ENCODE results near the gene WWC2. TPM values are rescaled to one million over a fixed set of nuclear protein-coding genes. Genes with fewer than 3 reads are reported as not detected.

WWC2 gene
- total RNA-seq, 1 donor from 2014 or later, result 39.6 TPM

GRCh38 chr4:183314806-183315205, 215.7 kb downstream of the WWC2 start:
- Mint-ChIP-seq H3K27me3 (ENCODE audit: insufficient read depth, low read depth) (peaks cover 5% of the 10 kb centered on the region), H3K36me3 (peaks cover 20% of the 10 kb centered on the region), H3K4me3 (no peak overlapping the region), H3K9me3 (no peaks in the 10 kb centered on the region), H3K4me1 (no peaks in the 10 kb centered on the region), H3K27ac (no peak overlapping the region)
- Histone ChIP-seq H3K4me2 (no peak overlapping the region), H3K4me1 (no peaks in the 10 kb centered on the region), H3K9ac (no peak overlapping the region), H3F3A (ENCODE audit: low read depth) (no peaks in the 10 kb centered on the region), H3K4me3 (no peak overlapping the region), H2AFZ (replicated peaks) (no peak overlapping the region), H3K27me3 (no peaks in the 10 kb centered on the region), H4K20me1 (ENCODE audit: low read depth) (no peaks in the 10 kb centered on the region), H3K79me2 (ENCODE audit: low read depth) (no peaks in the 10 kb centered on the region), H3K27ac (no peak overlapping the region), H3K36me3 (no peaks in the 10 kb centered on the region), H3K9me3 (ENCODE audit: low read depth) (no peaks in the 10 kb centered on the region)
- TF ChIP-seq EZH2phosphoT487 (IDR thresholded peaks at IDR 0.05) (no peak), EZH2 (IDR thresholded peaks at IDR 0.05) (no peak), CTCF (IDR thresholded peaks at IDR 0.05) (no peak)
- no peak for DNase-seq (ENCODE audit: low spot score)

- H3K27me3 ChIP-seq, result no peaks in the 10 kb centered on the region
- Mint-ChIP-seq H3K4me3 (no peak overlapping the region), H3K36me3 (peaks cover 11% of the 10 kb centered on the region), H3K27me3 (ENCODE audit: insufficient read depth, low read depth) (no peaks in the 10 kb centered on the region), H3K4me1 (no peaks in the 10 kb centered on the region), H3K9me3 (no peaks in the 10 kb centered on the region), H3K27ac (no peak overlapping the region)
- no peaks in the 10 kb centered on the region for H3K36me3 ChIP-seq
- no peaks in the 10 kb centered on the region for H3K9me3 ChIP-seq (ENCODE audit: low read depth)
- DNase-seq (ENCODE audit: low spot score), result no peak
- H3K4me1 ChIP-seq, result peaks cover 14% of the 10 kb centered on the region
- no peak overlapping the region for H2AFZ ChIP-seq (replicated peaks)
- peaks cover 9% of the 10 kb centered on the region for H3F3A ChIP-seq (ENCODE audit: low read depth)
- no peaks in the 10 kb centered on the region for H4K20me1 ChIP-seq (ENCODE audit: low read depth)
- no peak overlapping the region for H3K4me3 ChIP-seq
- H3K4me2 ChIP-seq, result no peak overlapping the region
- no peaks in the 10 kb centered on the region for H3K79me2 ChIP-seq (ENCODE audit: low read depth)
- H3K9ac ChIP-seq, result no peak overlapping the region
- TF ChIP-seq EZH2phosphoT487 (IDR thresholded peaks at IDR 0.05) (no peak), EZH2 (IDR thresholded peaks at IDR 0.05) (no peak), CTCF (IDR thresholded peaks at IDR 0.05) (no peak)
- no peak overlapping the region for H3K27ac ChIP-seq
Measured at GRCh38 chr4:183318656-183319055, 219.6 kb downstream of the WWC2 start.

- Histone ChIP-seq H3K4me1 (peaks cover 14% of the 10 kb centered on the region), H3K9ac (no peak within 1 kb of the TSS), H3K9me3 (ENCODE audit: low read depth) (no peaks in the 10 kb centered on the region), H4K20me1 (ENCODE audit: low read depth) (no peaks in the 10 kb centered on the region), H3K27ac (no peak within 1 kb of the TSS), H3F3A (ENCODE audit: low read depth) (peaks cover 9% of the 10 kb centered on the region), H3K27me3 (no peaks in the 10 kb centered on the region), H2AFZ (replicated peaks) (no peak within 1 kb of the TSS), H3K4me2 (no peak within 1 kb of the TSS), H3K36me3 (no peaks in the 10 kb centered on the region), H3K4me3 (no peak within 1 kb of the TSS), H3K79me2 (ENCODE audit: low read depth) (no peaks in the 10 kb centered on the region)
- H3K4me3 Mint-ChIP-seq, result no peak within 1 kb of the TSS
- no peak within 1 kb of the TSS for H3K27ac Mint-ChIP-seq
- TF ChIP-seq CTCF (IDR thresholded peaks at IDR 0.05) (no peak), EZH2 (IDR thresholded peaks at IDR 0.05) (no peak), EZH2phosphoT487 (IDR thresholded peaks at IDR 0.05) (no peak)
- no peaks in the 10 kb centered on the region for H3K9me3 Mint-ChIP-seq
- DNase-seq (ENCODE audit: low spot score), result no peak
- H3K4me1 Mint-ChIP-seq, result no peaks in the 10 kb centered on the region
- peaks cover 5% of the 10 kb centered on the region for H3K27me3 Mint-ChIP-seq (ENCODE audit: insufficient read depth, low read depth)
- H3K36me3 Mint-ChIP-seq, result peaks cover 8% of the 10 kb centered on the region
Measured at GRCh38 chr4:183320211-183321059, 221.4 kb downstream of the WWC2 start, which contains the start of gene CLDN22. Gene CLDN22, minus strand, starts transcription at chr4:183320276. Its CDS starts 58 bp downstream, at chr4:183320218.
